ENCODE results near the gene EVI2A.

Gene EVI2A

GRCh38 chr17:31272236-31272635, 49.2 kb downstream of the EVI2A start:
- no peak for DNase-seq

GRCh38 chr17:31269578-31269983, 51.8 kb downstream of the EVI2A start:
- no peak for DNase-seq

GRCh38 chr17:31269036-31269577, 52.3 kb downstream of the EVI2A start:
- no peak for DNase-seq
